Ishikawa (cell line): Measurements from ENCODE around the gene CCDC180.
A peak's percentile ranks its signal among the peaks of the same experiment; 100 is the strongest.

Experiments
- CEBPB ChIP-seq: IDR thresholded peaks from 2 replicates; pipeline ENCODE4 v1.6.1; 2012
- CREB1 ChIP-seq: IDR thresholded peaks from 2 replicates; pipeline ENCODE4 v1.6.1; 2012; ENCODE audit warnings: low read depth
- EGR1 ChIP-seq: IDR thresholded peaks from 2 replicates; pipeline ENCODE4 v1.6.1; 2012
- EP300 ChIP-seq: IDR thresholded peaks from 2 replicates; pipeline ENCODE4 v1.6.1; 2012; ENCODE audit warnings: borderline replicate concordance
- FOXM1 ChIP-seq: IDR thresholded peaks from 2 replicates; pipeline ENCODE4 v1.6.1; 2012; ENCODE audit warnings: low read depth, borderline replicate concordance
- NFIC ChIP-seq: IDR thresholded peaks from 2 replicates; pipeline ENCODE4 v1.6.1; 2012
- RAD21 ChIP-seq: IDR thresholded peaks from 2 replicates; pipeline ENCODE4 v1.6.1; 2012; ENCODE audit warnings: low read depth
- TAF1 ChIP-seq: IDR thresholded peaks from 2 replicates; pipeline ENCODE4 v1.6.1; 2012; ENCODE audit warnings: low read depth, mild to moderate bottlenecking
- TCF12 ChIP-seq: IDR thresholded peaks from 2 replicates; pipeline ENCODE4 v1.6.1; 2012; ENCODE audit warnings: low read depth
- TEAD4 ChIP-seq: IDR thresholded peaks from 2 replicates; pipeline ENCODE4 v1.6.1; 2012
- USF1 ChIP-seq: IDR thresholded peaks from 2 replicates; pipeline ENCODE4 v1.6.1; 2012
- YY1 ChIP-seq: IDR thresholded peaks from 2 replicates; pipeline ENCODE4 v1.6.1; 2012; ENCODE audit warnings: low read depth
- ZBTB7A ChIP-seq: IDR thresholded peaks from 2 replicates; pipeline ENCODE4 v1.6.1; 2012; ENCODE audit warnings: low read depth
- TF ChIP-seq, protein P1 (sequence below): IDR thresholded peaks from 2 replicates; pipeline ENCODE4 v1.6.1; 2012
- TF ChIP-seq, protein P2 (sequence below): IDR thresholded peaks from 2 replicates; pipeline ENCODE4 v1.6.1; 2012; ENCODE audit warnings: low read depth, mild to moderate bottlenecking

The CCDC180 gene

GRCh38 chr9:97304586-97304985 lies 2.9 kb upstream of the CCDC180 start:
- TF ChIP-seq FOXM1 (no peak), TAF1 (no peak), CREB1 (no peak), EGR1 (no peak), EP300 (no peak), NFIC (no peak), TCF12 (no peak), RAD21 (no peak), USF1 (no peak), TEAD4 (no peak), CEBPB (no peak), ZBTB7A (no peak)
- TF ChIP-seq, protein P1, sequence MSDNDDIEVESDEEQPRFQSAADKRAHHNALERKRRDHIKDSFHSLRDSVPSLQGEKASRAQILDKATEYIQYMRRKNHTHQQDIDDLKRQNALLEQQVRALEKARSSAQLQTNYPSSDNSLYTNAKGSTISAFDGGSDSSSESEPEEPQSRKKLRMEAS: no peak
- TF ChIP-seq, protein P2, sequence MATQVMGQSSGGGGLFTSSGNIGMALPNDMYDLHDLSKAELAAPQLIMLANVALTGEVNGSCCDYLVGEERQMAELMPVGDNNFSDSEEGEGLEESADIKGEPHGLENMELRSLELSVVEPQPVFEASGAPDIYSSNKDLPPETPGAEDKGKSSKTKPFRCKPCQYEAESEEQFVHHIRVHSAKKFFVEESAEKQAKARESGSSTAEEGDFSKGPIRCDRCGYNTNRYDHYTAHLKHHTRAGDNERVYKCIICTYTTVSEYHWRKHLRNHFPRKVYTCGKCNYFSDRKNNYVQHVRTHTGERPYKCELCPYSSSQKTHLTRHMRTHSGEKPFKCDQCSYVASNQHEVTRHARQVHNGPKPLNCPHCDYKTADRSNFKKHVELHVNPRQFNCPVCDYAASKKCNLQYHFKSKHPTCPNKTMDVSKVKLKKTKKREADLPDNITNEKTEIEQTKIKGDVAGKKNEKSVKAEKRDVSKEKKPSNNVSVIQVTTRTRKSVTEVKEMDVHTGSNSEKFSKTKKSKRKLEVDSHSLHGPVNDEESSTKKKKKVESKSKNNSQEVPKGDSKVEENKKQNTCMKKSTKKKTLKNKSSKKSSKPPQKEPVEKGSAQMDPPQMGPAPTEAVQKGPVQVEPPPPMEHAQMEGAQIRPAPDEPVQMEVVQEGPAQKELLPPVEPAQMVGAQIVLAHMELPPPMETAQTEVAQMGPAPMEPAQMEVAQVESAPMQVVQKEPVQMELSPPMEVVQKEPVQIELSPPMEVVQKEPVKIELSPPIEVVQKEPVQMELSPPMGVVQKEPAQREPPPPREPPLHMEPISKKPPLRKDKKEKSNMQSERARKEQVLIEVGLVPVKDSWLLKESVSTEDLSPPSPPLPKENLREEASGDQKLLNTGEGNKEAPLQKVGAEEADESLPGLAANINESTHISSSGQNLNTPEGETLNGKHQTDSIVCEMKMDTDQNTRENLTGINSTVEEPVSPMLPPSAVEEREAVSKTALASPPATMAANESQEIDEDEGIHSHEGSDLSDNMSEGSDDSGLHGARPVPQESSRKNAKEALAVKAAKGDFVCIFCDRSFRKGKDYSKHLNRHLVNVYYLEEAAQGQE: no peak

DNA sequence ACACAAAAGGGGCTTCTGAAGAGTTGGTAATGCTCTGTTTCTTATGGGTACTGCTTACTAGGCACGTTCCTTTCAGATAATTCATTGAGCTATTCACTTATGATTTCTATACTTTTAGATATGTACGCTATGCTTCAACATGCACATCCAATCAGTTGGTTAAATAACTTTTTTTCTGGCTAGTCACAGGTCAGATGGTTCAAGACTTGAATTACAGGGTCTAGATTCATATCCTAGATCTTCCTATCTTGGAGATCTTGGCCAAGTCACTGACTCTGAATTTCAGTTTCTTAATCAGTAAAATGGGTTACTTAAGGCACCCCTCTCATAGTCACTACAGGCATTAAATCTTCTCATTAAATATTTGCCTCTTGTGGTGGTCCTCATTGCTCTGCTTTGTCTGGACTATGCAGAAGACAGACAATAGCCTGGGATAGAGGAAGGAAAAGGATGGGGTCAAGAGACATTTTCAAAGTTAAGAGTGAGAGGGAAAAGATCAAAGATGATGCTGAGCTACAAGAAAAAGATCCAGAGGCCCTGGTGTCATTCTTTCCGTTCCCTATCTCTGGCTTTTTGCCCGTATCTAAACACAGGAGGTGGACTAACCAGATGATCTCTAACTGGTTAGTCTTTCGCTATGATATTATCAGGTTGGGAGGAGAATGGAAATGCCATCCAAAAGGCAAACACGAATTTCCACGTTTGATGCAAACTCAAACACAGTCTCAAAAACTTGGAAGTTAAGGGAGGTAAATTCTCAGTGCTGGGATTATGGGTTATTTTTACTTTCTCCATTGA lies 1.8 kb upstream of the CCDC180 start:
- TF ChIP-seq CEBPB: no peak
- TF ChIP-seq CREB1: no peak
- no peak for TF ChIP-seq EGR1
- no peak for TF ChIP-seq USF1
- TF ChIP-seq, protein P1: no peak
- TF ChIP-seq TEAD4: no peak
- TF ChIP-seq EP300: no peak
- TF ChIP-seq TCF12: no peak
- TF ChIP-seq RAD21: no peak
- TF ChIP-seq TAF1: no peak
- TF ChIP-seq YY1: no peak
- TF ChIP-seq ZBTB7A: no peak
- no peak for TF ChIP-seq NFIC
- TF ChIP-seq, protein P2: no peak
- no peak for TF ChIP-seq FOXM1

- TF ChIP-seq, protein P1: peak; percentile 46; the same call in 1 of the 2 replicates
- TF ChIP-seq ZBTB7A (no peak), FOXM1 (no peak), TAF1 (no peak), YY1 (0 out of 2 replicates have a peak, but pooled peaks have one; percentile 24), CEBPB (no peak), EGR1 (peak; percentile 94), TCF12 (no peak), USF1 (peak; percentile 68), CREB1 (no peak), RAD21 (no peak), EP300 (no peak), TEAD4 (no peak), NFIC (no peak)
- TF ChIP-seq, protein P2: no peak
Measured at GRCh38 chr9:97307091-97307490, 368 bp upstream of the CCDC180 start.
